A549 (cell line): ENCODE data around the gene SULF2. TPM values are rescaled to one million over a fixed set of nuclear protein-coding genes. Genes with fewer than 3 reads are reported as not detected.

Experiments
- ATAC-seq, 2 experiments: fragments of 200-7000 bp in 1 of 2; fragments of >200 bp in 1 of 2; cut with Nextera tagmentation in 1 of 2; cut with Tn5 transposase in 1 of 2; 3 replicates each; pipeline versions ENCODE4 v1.8.0 to v1.9.1; 2018 to 2020; ENCODE audit warnings: mild to moderate bottlenecking in 1 of 2, moderate library complexity in 1 of 2
- CTCF ChIA-PET: fragments of 300-600 bp; sonication (Branson Sonifier 250); formaldehyde crosslinking; extraction: SDS; loops from one replicate; lab custom pipeline; 2021; ENCODE audit warnings: antibody characterized with exemption, inconsistent platforms; lab: Yijun Ruan, JAX
- POLR2A ChIA-PET: fragments of 350-600 bp; formaldehyde crosslinking; extraction: SDS; loops from one replicate; lab custom pipeline; 2021; ENCODE audit warnings: antibody characterized with exemption, inconsistent platforms; lab: Yijun Ruan, JAX
- DNase-seq, 2 experiments: peaks; one replicate each; pipeline versions ENCODE4 v3.0.0 to v3.0.0-alpha.2; 2011 to 2016; ENCODE audit warnings: low read depth in 1 of 2, low spot score in 1 of 2
- FAIRE-seq: peaks from 2 replicates; lab custom pipeline; 2011; peaks lifted over from hg19 to GRCh38; lab: Jason Lieb, UNC
- H3K27ac ChIP-seq, 2 experiments: fragments of >200 bp; sonication (Bioruptor Twin); formaldehyde crosslinking; 3 replicates each; pipeline ENCODE4 v1.5.1; 2016 to 2017
- H3K4me1 ChIP-seq: fragments of >200 bp; sonication (Bioruptor Twin); formaldehyde crosslinking; 3 replicates; pipeline ENCODE4 v1.6.1; 2016
- H3K4me2 ChIP-seq: fragments of >200 bp; sonication (Bioruptor Twin); formaldehyde crosslinking; 3 replicates; pipeline ENCODE4 v1.6.1; 2016
- H3K4me3 ChIP-seq: fragments of >200 bp; sonication (Bioruptor Twin); formaldehyde crosslinking; 3 replicates; pipeline ENCODE4 v1.5.1; 2016
- H3K9me3 ChIP-seq: fragments of >200 bp; sonication (Bioruptor Twin); formaldehyde crosslinking; 3 replicates; pipeline ENCODE4 v1.6.1; 2016
- ATOH8 ChIP-seq: fragments of 250-450 bp; sonication (Bioruptor Pico); IDR thresholded peaks from 2 replicates; pipeline ENCODE4 v1.5.0; 2020; ENCODE audit warnings: low read depth, mild to moderate bottlenecking, moderate library complexity
- BHLHE40 ChIP-seq: IDR thresholded peaks from 2 replicates; pipeline ENCODE4 v1.6.1; 2012; ENCODE audit warnings: low read depth, low read length, inconsistent platforms
- CBX2 ChIP-seq: fragments of 200-600 bp; sonication (generic); IDR thresholded peaks from 2 replicates; pipeline ENCODE4 v1.6.1; 2016; ENCODE audit warnings: low read depth, mild to moderate bottlenecking, borderline replicate concordance
- CBX8 ChIP-seq: fragments of 200-600 bp; sonication (generic); IDR thresholded peaks from 2 replicates; pipeline ENCODE4 v1.6.1; 2016
- CEBPB ChIP-seq, 2 experiments: fragments of >200 bp in 1 of 2; sonication (Bioruptor Twin) in 1 of 2; formaldehyde crosslinking in 1 of 2; IDR thresholded peaks; 2 replicates each; pipeline ENCODE4 v1.6.1; 2012 to 2016
- CHD2 ChIP-seq: fragments of 150-350 bp; IDR thresholded peaks from 2 replicates; pipeline ENCODE4 v1.6.1; 2014; ENCODE audit warnings: low read length; ENCODE audit not compliant: partially characterized antibody
- E2F6 ChIP-seq: IDR thresholded peaks from 2 replicates; pipeline ENCODE4 v1.6.1; 2012; ENCODE audit warnings: low read depth, borderline replicate concordance
- EHF ChIP-seq: fragments of 250-450 bp; sonication (Bioruptor Pico); IDR thresholded peaks from 2 replicates; pipeline ENCODE4 v1.5.0; 2020; ENCODE audit warnings: mild to moderate bottlenecking
- ELK1 ChIP-seq: fragments of 150-350 bp; IDR thresholded peaks from 2 replicates; pipeline ENCODE4 v1.6.1; 2014; ENCODE audit warnings: low read depth, mild to moderate bottlenecking, low read length
- EP300 ChIP-seq, 2 experiments: fragments of >200 bp; sonication (Bioruptor Twin); formaldehyde crosslinking; IDR thresholded peaks; 2 replicates in 1 of 2; 3 replicates in 1 of 2; pipeline ENCODE4 v1.6.1; 2016 to 2017
- FOSB ChIP-seq: fragments of 250-450 bp; sonication (Bioruptor Pico); IDR thresholded peaks from 2 replicates; pipeline ENCODE4 v1.5.0; 2020; ENCODE audit warnings: mild to moderate bottlenecking, moderate library complexity
- FOSL2 ChIP-seq, 2 experiments: fragments of 450-650 bp in 1 of 2; fragments of >200 bp in 1 of 2; sonication (Bioruptor Twin) in 1 of 2; formaldehyde crosslinking; IDR thresholded peaks; 2 replicates each; pipeline versions ENCODE4 v1.5.0 to v1.6.1; 2016 to 2020; ENCODE audit warnings: mild to moderate bottlenecking in 1 of 2, moderate library complexity in 1 of 2
- HDAC2 ChIP-seq: fragments of 200-600 bp; sonication (generic); IDR thresholded peaks from 2 replicates; pipeline ENCODE4 v1.6.1; 2016
- HES2 ChIP-seq: fragments of >200 bp; sonication (Bioruptor Twin); formaldehyde crosslinking; IDR thresholded peaks from 2 replicates; pipeline ENCODE4 v1.6.1; 2016
- HOXB13 ChIP-seq: fragments of 250-450 bp; sonication (Bioruptor Pico); IDR thresholded peaks from 2 replicates; pipeline ENCODE4 v1.5.0; 2020; ENCODE audit warnings: low read depth, mild to moderate bottlenecking, moderate library complexity
- HOXB5 ChIP-seq: fragments of 250-450 bp; sonication (Bioruptor Pico); IDR thresholded peaks from 2 replicates; pipeline ENCODE4 v1.5.0; 2020; ENCODE audit warnings: mild to moderate bottlenecking, moderate library complexity
- JUNB ChIP-seq: fragments of >200 bp; sonication (Bioruptor Twin); formaldehyde crosslinking; IDR thresholded peaks from 2 replicates; pipeline ENCODE4 v1.6.1; 2016
- KDM1A ChIP-seq: fragments of 200-600 bp; sonication (generic); IDR thresholded peaks from 2 replicates; pipeline ENCODE4 v1.6.1; 2016; ENCODE audit warnings: low read depth, mild to moderate bottlenecking
- KDM5A ChIP-seq: fragments of 200-600 bp; sonication (generic); IDR thresholded peaks from 2 replicates; pipeline ENCODE4 v1.6.1; 2016; ENCODE audit warnings: antibody characterized with exemption, mild to moderate bottlenecking
- NFE2L2 ChIP-seq: fragments of 150-350 bp; conservative IDR thresholded peaks from 2 replicates; pipeline ENCODE4 v1.6.1; 2014; ENCODE audit warnings: low read length
- PHF8 ChIP-seq: fragments of 200-600 bp; sonication (generic); IDR thresholded peaks from 2 replicates; pipeline ENCODE4 v1.6.1; 2016; ENCODE audit warnings: low read depth, mild to moderate bottlenecking, antibody characterized with exemption, moderate library complexity, borderline replicate concordance
- POLR2A ChIP-seq: IDR thresholded peaks from 2 replicates; pipeline ENCODE4 v1.6.1; 2012; ENCODE audit warnings: mild to moderate bottlenecking, low read length
- RARB ChIP-seq: fragments of 250-450 bp; sonication (Bioruptor Pico); IDR thresholded peaks from 2 replicates; pipeline ENCODE4 v1.8.0; 2021; ENCODE audit warnings: mild to moderate bottlenecking, moderate library complexity
- RFX5 ChIP-seq: fragments of 450-650 bp; IDR thresholded peaks from 2 replicates; pipeline ENCODE4 v1.7.1; 2014; ENCODE audit warnings: antibody characterized with exemption, mild to moderate bottlenecking, moderate library complexity
- RNF2 ChIP-seq: fragments of 200-600 bp; sonication (generic); IDR thresholded peaks from 2 replicates; pipeline ENCODE4 v1.6.1; 2016; ENCODE audit warnings: low read depth, mild to moderate bottlenecking, antibody characterized with exemption, moderate library complexity, borderline replicate concordance
- TFCP2L1 ChIP-seq: fragments of 250-450 bp; sonication (Bioruptor Pico); IDR thresholded peaks from 2 replicates; pipeline ENCODE4 v1.5.0; 2021; ENCODE audit warnings: mild to moderate bottlenecking
- TP53 ChIP-seq: fragments of 250-450 bp; sonication (Bioruptor Pico); IDR thresholded peaks from 2 replicates; pipeline ENCODE4 v1.5.0; 2021; ENCODE audit warnings: mild to moderate bottlenecking, moderate library complexity
- ZFP36 ChIP-seq: fragments of 450-650 bp; IDR thresholded peaks from 2 replicates; pipeline ENCODE4 v1.6.1; 2014; ENCODE audit warnings: borderline replicate concordance; ENCODE audit not compliant: partially characterized antibody
- ZSCAN20 ChIP-seq: fragments of 250-450 bp; sonication (Bioruptor Pico); IDR thresholded peaks from 2 replicates; pipeline ENCODE4 v1.8.0; 2022; ENCODE audit warnings: mild to moderate bottlenecking, moderate library complexity
- WGBS: methylation state at CpG from one replicate; pipeline ENCODE4 v1.1.6; 2017; ENCODE audit errors: missing lambda C conversion rate; 5-methylcytosine and 5-hydroxymethylcytosine counted together
- polyA plus RNA-seq, 4 experiments: library from polyadenylated mRNA; depleted of rRNA in 3 of 4; stranded (reverse); fragments of >200 nt; fragmentation: RNase III in 1 of 4; extraction: RNeasy Plus Mini Kit Qiagen cat#74134 plus additional on column Dnase treatment in 1 of 4; gene quantifications; 2 replicates in 3 of 4; 3 replicates in 1 of 4; pipeline ENCODE4 v1.2.3, GENCODE V29; 2011 to 2017

Gene SULF2
- polyA plus RNA-seq, 2 of the 4 experiments (the other 2 are of a cell fraction) = 5.8 to 16.8 TPM

GRCh38 chr20:47727909-47728361 is 57.3 kb downstream of the SULF2 start (continued):
- no peak for TF ChIP-seq BHLHE40
- no peak for TF ChIP-seq TP53 (CRISPR knock-in tag)
- TF ChIP-seq ATOH8 (CRISPR knock-in tag) = no peak
- TF ChIP-seq ELK1 = no peak
- TF ChIP-seq ZSCAN20 (CRISPR knock-in tag) = no peak
- TF ChIP-seq PHF8 = no peak
- no peak for TF ChIP-seq CBX8
- no peak for TF ChIP-seq JUNB
- TF ChIP-seq E2F6 = no peak

- Histone ChIP-seq H3K4me1 (no peaks in the 10 kb centered on the region), H3K4me2 (no peak overlapping the region), H3K9me3 (no peaks in the 10 kb centered on the region), H3K4me3 (no peak overlapping the region), H3K27ac (no peak overlapping the region)
- ATAC-seq = no peak
- WGBS = 71% methylated on average over 18 of the region's 18 CpGs
- no peak for FAIRE-seq
- DNase-seq = no peak
- TF ChIP-seq KDM1A (no peak), KDM5A (no peak), BHLHE40 (no peak), HOXB13 (CRISPR knock-in tag) (no peak), FOSL2 (IDR thresholded peaks at IDR 0.05) (no peak), FOSL2 (CRISPR knock-in tag; IDR thresholded peaks at IDR 0.05) (no peak), HES2 (no peak), EHF (CRISPR knock-in tag) (no peak), ZSCAN20 (CRISPR knock-in tag) (no peak), TFCP2L1 (CRISPR knock-in tag) (no peak), HDAC2 (no peak), HOXB5 (no peak), RFX5 (no peak), TP53 (CRISPR knock-in tag) (no peak), ATOH8 (CRISPR knock-in tag) (no peak), RNF2 (no peak)
- CTCF ChIA-PET = interaction anchor here (0.5 to 5.0 kb wide), 8 partner anchors 12 to 1178 kb away, joined by 3 to 44 read pairs (median 4); no protein-coding TSS in a partner anchor
- POLR2A ChIA-PET = no interaction called here
These were observed 58.0 kb downstream of the SULF2 start for GRCh38 chr20:47727170-47727880.

GRCh38 chr20:47726632-47727031 is 58.6 kb downstream of the SULF2 start:
- Histone ChIP-seq H3K4me3 (no peak overlapping the region), H3K27ac (no peak overlapping the region), H3K9me3 (no peaks in the 10 kb centered on the region), H3K4me2 (no peak overlapping the region), H3K4me1 (no peaks in the 10 kb centered on the region)
- FAIRE-seq = no peak
- TF ChIP-seq RARB (CRISPR knock-in tag) = no peak
- no peak for TF ChIP-seq CBX2
- TF ChIP-seq CEBPB (IDR thresholded peaks at IDR 0.05) = no peak
- TF ChIP-seq ZFP36 = no peak
- no peak for TF ChIP-seq NFE2L2
- TF ChIP-seq CHD2 = no peak
- TF ChIP-seq TP53 (CRISPR knock-in tag) = no peak
- TF ChIP-seq HES2 = no peak
- TF ChIP-seq FOSB (CRISPR knock-in tag) = no peak
- TF ChIP-seq POLR2A = no peak
- no peak for TF ChIP-seq EP300 (IDR thresholded peaks at IDR 0.05)
- 75% methylated on average over 7 of the region's 7 CpGs for WGBS
- no peak for ATAC-seq
- DNase-seq = no peak
- POLR2A ChIA-PET = no interaction called here
- CTCF ChIA-PET = interaction anchor here (0.9 to 5.0 kb wide), 12 partner anchors 9 to 903 kb away, joined by 3 to 44 read pairs (median 4); no protein-coding TSS in a partner anchor
